SKM-1 treated with dmso at 0.1 percent for 144 hours (cell line): ENCODE results near the gene APOA5.
"Not testable (repeated sequence)": the region's sequence is repeated elsewhere in the genome, so short reads cannot be mapped to it uniquely, and the experiment has no call there.

ENCODE experiments used
- DNase-seq: peaks from one replicate; lab custom pipeline; 2025; ENCODE audit not compliant: unreplicated experiment; lab: John Stamatoyannopoulos, UW

APOA5 gene

GRCh38 chr11:116773203-116774097, 18.2 kb downstream of the APOA5 start:
- peak; percentile 75 for DNase-seq

- peak; percentile 66 for DNase-seq
Observed at GRCh38 chr11:116772443-116773202, 19.1 kb downstream of the APOA5 start, which contains the start of gene BUD13. BUD13 (minus strand) TSS chr11:116772987; CDS start chr11:116772964, 23 bp downstream.

GRCh38 chr11:116771935-116772334, 19.7 kb downstream of the APOA5 start:
- DNase-seq = no peak

- no peak for DNase-seq
Observed at GRCh38 chr11:116762132-116762531, 29.5 kb downstream of the APOA5 start.

GRCh38 chr11:116756044-116756443, 35.6 kb downstream of the APOA5 start:
- not testable (repeated sequence) for DNase-seq

- peak; percentile 7 for DNase-seq
Observed at GRCh38 chr11:116750070-116750718, 41.5 kb downstream of the APOA5 start.

GRCh38 chr11:116742104-116742503, 49.6 kb downstream of the APOA5 start:
- DNase-seq = no peak

GRCh38 chr11:116740741-116741140, 50.9 kb downstream of the APOA5 start:
- no peak for DNase-seq
